ENCODE measurements around the gene AKAP13. TPM values are rescaled to one million over a fixed set of nuclear protein-coding genes. Genes with fewer than 3 reads are reported as not detected.
"Not testable (repeated sequence)": the region's sequence is repeated elsewhere in the genome, so short reads cannot be mapped to it uniquely, and the experiment has no call there.

The AKAP13 gene
- polyA plus RNA-seq, 3 donors, result 42.2 to 83.3 (median 49.0) TPM

DNA sequence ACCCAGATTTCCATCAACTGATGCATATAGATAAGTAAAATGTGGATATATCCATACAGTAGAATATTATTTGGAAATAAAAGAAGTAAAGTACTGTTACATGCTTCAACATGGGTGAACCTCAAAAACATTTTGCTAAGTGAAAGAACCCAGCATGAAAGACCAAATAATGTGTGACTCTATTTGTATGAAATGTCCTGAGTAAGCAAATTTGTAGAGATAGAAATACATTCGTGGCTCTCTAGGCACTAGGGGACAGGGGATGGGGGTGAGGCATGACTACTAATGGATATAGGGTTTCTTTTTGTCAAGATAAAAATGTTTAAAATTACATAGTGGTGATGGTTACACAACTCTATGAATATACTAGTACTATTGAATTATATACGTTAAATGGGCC, 250.6 kb downstream of the AKAP13 start:
- no peak overlapping the region for H3K27ac ChIP-seq (ENCODE audit: low read depth, low read length)

DNA sequence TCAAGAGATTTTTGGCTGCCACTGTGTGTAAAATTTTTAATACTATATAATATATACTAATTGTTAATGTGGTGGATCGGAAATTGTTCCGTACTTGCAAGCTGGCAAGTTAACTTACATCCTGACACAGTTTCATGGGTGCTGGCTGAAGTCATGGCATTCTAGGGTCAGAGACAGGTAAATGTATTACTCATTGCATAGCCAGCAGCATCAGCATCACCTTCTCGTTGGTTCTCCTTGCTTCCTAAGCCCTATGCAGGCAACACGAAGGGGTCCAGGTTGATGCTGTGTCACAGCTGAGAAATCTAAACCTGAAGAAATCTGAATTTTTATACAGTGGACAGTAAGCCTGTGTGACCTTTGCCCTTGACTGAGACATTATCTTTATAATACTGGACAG, 251.6 kb downstream of the AKAP13 start:
- H3K27ac ChIP-seq (ENCODE audit: low read depth, low read length), result no peak overlapping the region
- whole genome bisulfite sequencing, 3 donors, result 66 to 88% (median 84%) methylated on average over 4 of the region's 4 CpGs

More for the DNA sequence above, 250.6 kb downstream of the AKAP13 start:
- WGBS, 3 donors, result 61 to 63% (median 63%) methylated on average over 2 of the region's 2 CpGs

DNA sequence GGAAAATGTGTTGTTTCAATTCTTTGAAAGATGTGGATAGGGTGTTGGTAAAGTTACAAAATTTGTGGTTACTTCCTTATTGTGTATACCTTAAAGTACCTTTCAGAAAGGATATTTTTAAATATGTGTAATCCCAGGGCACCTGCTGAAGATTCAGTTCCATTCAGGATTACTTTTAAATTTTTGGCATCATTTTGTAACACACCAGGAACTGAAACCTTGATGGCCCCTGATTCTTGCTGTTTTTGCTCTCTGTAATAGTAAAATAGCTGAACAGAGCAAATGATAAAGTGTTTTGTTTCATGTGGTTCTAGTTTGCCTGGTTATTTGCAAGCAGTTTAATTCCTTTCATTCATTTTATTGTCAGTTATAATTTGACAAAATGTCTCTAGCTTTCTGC, 253.5 kb downstream of the AKAP13 start:
- H3K27ac ChIP-seq (ENCODE audit: low read depth, low read length), result no peak overlapping the region

DNA sequence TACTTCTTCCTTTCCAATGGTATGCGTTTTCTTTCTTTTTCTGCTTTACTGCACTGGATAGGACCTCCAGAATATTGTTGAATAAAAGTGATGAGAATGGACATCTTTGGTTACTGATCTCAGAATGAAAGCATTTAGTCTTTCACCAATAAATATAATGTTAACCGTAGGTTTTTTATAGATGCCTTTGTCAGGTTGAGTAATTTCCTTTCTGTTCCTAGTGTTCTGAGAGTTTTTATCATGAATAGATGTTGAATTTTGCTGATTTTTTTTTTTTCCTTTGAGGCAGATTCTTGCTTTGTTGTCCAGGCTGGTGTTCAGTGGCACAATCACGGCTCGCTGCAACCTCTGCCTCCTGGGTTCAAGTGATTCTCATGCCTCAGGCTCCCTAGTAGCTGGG, 255.9 kb downstream of the AKAP13 start:
- no peak overlapping the region for H3K27ac ChIP-seq (ENCODE audit: low read depth, low read length)
- WGBS, 3 donors, result 76 to 91% (median 80%) methylated on average over 4 of the region's 4 CpGs

DNA sequence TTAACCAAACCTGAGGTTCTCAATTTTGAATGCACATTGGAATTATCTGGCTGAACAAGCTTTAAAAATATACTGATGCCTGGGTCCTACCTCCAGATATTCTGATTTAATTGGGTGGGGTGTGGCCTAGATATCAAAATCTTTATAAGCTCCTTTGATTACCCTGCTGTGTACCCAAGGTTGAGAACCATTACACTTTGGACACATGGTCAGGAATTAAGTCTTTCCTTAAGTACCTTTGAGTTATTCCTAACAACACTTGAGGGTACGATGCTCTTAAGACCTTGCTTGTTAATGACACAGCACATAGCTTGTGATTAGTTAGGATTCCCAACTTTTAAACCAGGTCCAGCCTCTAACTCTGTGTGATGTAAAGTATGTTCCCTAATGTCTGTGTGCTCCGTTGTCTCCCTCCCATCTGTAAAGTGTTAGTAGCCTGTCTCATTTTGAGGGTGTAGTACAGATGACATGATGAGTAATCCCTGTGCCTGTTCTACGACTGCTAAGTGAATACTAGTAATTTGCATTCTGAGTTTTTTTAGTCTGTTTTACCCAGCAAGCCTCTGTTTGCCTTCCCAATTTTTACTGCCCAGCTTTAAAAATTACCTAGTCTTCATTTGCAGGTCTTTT, 259.5 kb downstream of the AKAP13 start:
- no peak overlapping the region for H3K27ac ChIP-seq (ENCODE audit: low read depth, low read length)
- WGBS, 3 donors, result 65 to 88% (median 70%) methylated on average over 3 of the region's 3 CpGs

DNA sequence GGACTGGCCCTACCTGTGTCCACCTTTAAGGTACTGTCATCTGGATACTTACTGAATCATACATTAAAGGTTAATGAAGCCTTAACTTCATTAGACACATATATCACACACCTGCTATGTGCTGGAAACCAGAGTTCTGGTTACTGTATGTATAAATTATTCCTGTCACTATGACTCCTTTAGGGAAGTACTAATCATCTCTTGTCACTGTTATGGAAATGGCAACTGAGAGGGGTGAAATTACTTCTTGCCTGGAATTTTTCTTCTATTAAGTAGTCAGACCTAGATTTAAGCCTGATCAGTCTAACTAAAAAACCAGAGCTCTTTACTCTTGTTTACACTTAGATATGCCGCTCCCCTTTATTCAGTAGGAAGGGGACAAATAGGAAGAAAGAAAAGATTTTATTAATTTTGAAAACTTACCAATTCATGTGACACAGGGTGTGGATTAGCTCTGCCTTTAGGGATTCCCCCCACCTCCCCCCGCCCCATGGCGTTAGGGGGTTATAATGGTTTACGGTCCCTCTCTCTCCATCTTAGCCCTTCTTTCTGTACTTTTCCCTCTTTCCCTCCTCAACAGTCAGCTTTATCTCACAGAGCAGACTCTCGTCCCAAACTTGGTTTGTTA, 261.8 kb downstream of the AKAP13 start:
- peak overlapping the region; percentile 90 for H3K27ac ChIP-seq (ENCODE audit: low read depth, low read length)
- 58 to 69% (median 62%) methylated on average over 5 of the region's 5 CpGs for WGBS, 3 donors

DNA sequence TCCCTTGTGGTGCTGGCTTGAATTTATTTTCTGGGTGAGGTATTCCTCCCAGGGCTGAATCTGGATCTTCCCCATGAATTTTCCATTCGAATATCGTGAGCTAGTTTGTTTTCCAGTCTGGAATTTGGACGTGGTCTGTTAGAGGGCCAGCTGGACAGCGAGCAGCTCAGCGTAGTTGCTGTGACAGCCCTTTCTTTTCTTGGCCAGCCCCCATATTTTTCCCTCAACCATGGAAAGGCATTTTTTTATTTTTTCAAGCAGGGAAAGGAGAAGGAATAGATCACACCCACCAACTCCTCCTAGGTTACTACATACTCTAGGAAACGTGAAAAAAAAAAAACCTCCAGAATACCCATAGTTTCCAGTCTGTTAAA, 262.3 kb downstream of the AKAP13 start:
- WGBS, 3 donors, result 33 to 40% (median 40%) methylated on average over 6 of the region's 6 CpGs
- peak overlapping the region; percentile 90 for H3K27ac ChIP-seq (ENCODE audit: low read depth, low read length)

DNA sequence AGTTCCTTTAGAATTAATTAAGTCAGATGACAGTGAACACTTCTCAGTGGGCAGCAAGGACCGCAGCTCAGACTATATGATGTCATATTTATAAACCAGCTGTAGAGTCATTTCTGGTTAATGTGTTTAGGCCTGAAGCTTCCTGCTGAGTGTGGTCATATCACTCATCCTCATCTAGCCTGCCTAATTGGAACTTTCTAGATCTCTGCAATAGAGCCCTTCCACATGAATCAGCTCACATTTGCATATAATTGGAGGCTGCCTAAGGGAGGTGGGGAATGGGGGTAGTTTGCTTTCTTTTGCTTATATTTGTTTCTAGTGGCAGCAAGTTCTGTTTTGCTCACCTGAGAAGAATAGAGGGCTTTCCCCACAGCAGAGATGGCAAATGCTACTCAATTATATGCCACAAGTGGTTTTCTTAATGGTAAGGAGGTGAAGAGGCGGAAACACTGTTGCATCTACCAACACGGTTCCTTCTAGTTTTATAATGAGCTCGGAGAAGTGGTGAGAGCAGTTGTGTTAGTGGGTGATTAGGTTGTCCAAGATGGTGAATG, 266.2 kb downstream of the AKAP13 start:
- 78 to 96% (median 87%) methylated on average over 4 of the region's 4 CpGs for WGBS, 3 donors

DNA sequence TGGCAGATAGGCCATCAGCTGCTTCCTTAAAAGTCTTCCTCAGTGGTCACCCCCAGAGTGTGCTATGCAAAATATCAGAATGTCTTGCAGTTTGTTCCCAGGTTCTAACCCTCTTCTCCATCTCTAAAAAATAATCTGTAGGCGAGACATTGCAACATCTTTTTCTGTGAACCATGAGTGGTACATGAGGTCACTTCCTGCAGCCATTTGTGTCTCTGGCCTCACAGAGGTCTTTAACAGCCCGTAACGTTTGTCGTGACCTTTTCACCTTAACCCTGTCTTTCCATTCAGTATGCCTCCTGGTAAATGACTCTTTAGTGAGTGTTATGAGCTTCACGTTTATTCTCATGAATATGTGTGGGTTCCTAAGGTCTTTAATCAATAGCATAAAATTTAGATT, 269.0 kb downstream of the AKAP13 start:
- no peak overlapping the region for H3K27ac ChIP-seq (ENCODE audit: low read depth, low read length)
- 15 to 42% (median 20%) methylated on average over 5 of the region's 5 CpGs for WGBS, 3 donors

More for the DNA sequence above, 266.2 kb downstream of the AKAP13 start:
- no peak overlapping the region for H3K27ac ChIP-seq (ENCODE audit: low read depth, low read length)

DNA sequence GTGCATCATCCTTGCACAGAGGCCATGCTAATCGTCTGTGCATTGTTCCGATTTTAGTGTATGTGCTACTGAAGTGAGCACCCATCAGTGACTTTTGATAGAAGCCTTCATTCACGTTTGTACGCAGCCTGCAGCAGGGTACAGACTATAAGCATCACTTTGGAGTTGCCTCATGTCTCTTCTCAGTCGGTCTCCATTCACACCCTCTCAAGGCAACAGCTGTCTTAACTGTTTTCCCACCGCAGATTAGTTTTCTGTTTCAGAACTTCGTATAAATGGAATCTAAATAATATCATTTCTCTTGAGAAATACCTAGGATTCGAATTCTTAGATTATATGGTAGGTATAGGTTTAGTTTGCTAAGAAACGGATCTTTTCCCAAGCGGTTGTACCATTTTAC, 271.1 kb downstream of the AKAP13 start:
- no peak overlapping the region for H3K27ac ChIP-seq (ENCODE audit: low read depth, low read length)
- WGBS, 3 donors, result 90 to 93% (median 92%) methylated on average over 10 of the region's 10 CpGs

DNA sequence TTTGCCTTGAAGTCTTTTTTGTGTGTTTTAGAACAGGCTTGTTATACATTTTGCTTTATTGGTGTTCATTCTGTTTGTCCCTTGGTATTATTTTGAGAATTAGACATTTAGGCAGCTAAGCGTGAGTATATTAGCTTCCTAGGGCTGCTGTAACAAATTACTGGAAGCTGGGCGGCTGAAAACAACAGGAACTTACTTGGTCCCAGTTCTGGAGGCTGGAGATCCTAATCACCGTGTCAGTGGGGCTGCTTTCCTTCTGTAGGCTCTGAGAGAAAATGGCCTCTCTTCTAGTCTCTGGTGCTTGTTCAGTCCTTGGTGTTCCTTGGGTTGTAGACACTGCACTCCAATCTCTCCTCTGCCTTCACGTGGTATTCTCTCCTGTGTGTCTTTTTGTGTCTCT, 272.1 kb downstream of the AKAP13 start:
- 74 to 83% (median 75%) methylated on average over 4 of the region's 4 CpGs for WGBS, 3 donors
- H3K27ac ChIP-seq (ENCODE audit: low read depth, low read length), result no peak overlapping the region

DNA sequence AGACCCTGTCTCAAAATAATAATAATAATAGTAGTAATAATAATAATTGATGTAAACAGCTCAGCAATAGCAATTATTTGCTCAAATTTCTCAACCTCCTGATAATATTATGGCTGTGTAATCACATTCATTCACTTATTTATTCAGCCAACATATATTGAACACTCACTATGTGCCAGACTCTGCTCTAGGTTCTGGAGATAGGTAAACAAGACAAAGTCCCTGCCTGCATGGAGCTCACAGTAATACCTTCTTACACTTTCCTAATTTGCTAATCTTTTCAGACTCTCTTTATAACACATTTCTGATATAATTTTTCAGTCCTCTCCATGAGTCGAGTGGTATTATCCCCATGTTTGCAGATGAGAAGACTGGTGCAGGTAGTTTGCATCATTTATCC, 276.7 kb downstream of the AKAP13 start:
- no peak overlapping the region for H3K27ac ChIP-seq (ENCODE audit: low read depth, low read length)
- WGBS, 3 donors, result 0 to 37% (median 35%) methylated on average over 1 of the region's 1 CpG

DNA sequence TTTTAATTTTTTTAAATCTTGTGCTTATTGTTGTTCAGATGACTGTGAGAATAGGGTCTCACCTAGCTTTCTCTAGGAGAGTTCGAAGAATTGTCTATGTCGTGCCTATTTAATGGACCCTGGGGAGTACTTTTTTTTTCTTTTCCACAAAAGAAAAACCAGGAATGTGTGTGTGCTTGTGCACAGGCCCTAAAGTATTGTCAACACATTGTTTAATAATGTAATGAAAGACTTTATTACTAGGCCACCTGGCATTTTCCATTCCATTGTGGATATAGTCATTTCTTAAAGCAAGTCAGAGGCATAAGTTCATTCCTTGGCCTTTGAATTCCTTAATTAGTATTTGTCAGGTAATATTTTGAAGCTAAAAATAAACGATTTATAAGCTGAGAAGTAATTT, 278.4 kb downstream of the AKAP13 start:
- no peak overlapping the region for H3K27ac ChIP-seq (ENCODE audit: low read depth, low read length)
- WGBS, 3 donors, result 74 to 89% (median 76%) methylated on average over 3 of the region's 3 CpGs

DNA sequence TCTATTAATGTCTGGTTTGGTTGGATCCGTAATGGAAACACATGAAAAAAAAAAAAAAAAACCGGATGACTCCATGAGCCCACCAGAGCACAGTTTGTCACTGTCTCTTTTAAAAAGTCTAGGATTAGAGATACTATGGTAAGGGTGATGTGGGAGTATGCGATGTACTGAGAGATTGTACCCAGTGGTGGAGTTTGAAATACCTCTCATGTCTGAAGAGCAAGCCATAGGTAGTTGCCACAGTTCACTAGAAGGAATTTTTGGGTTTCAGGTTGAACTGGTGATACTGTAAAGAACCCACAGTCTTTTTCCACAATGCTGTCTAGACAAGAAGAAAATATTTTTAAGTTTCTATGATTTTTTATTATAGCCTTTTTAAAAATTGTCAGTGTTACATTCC, 281.5 kb downstream of the AKAP13 start:
- 92 to 96% (median 93%) methylated on average over 3 of the region's 3 CpGs for WGBS, 3 donors
- H3K27ac ChIP-seq (ENCODE audit: low read depth, low read length), result no peak overlapping the region

DNA sequence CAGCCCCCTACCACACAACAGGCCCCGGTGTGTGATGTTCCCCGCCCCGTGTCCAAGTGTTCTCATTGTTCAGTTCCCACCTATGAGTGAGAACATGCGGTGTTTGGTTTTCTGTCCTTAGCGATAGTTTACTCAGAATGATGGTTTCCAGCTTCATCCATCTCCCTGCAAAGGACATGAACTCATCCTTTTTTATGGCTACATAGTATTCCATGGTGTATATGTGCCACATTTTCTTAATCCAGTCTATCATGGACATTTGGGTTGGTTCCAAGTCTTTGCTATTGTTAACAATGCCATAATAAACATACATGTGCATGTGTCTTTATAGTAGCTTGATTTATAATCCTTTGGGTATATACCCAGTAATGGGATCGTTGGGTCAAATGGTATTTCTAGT, 285.3 kb downstream of the AKAP13 start:
- WGBS, 3 donors, result 89 to 92% (median 90%) methylated on average over 6 of the region's 6 CpGs

DNA sequence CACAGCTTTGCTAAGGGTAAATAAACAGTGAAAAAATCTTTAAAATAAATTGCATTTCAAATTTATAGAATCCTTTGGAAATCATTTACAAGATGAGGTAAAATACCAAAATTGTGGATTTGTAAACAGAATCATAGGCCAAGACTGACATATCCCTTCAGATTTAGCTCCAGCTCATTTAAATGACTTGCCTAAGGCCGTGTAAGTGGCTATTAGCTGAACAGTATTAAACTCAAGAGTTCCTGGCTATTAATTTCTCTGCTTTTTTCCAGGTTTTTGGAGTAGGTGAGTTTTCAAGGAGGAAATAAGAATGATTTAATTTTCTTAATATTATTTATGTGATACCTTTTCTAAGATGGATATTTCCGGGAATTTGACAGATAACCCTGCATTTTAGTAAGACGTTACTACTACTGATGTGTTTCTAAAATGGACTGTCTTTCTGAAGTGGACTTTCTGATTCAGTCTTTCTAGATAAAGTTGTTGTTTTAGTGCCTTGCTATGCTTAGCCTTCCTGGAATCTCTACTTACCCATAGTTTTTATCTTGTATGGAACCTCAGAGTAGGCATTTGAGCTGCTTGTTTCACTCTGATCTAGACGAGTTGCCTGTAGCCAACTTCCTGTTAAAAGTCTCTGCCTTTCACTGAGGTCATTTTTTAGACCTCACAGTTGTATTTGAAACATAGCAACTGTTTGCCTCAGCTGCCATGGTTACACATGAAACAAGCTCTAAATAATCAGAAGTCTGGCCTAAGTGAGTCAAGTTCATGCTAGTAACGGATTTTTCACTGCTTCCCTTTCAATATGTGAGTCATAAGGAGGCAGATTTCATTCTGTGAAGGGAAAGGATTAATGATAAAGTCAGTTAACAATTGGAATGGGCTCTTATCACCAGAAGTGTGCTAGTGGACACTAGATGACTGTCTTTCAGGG, 287.4 kb downstream of the AKAP13 start:
- 26 to 35% (median 32%) methylated on average over 5 of the region's 5 CpGs for WGBS, 3 donors
- H3K27ac ChIP-seq (ENCODE audit: low read depth, low read length), result no peak overlapping the region

More for the DNA sequence above, 285.3 kb downstream of the AKAP13 start:
- H3K27ac ChIP-seq (ENCODE audit: low read depth, low read length), result not testable (repeated sequence)

DNA sequence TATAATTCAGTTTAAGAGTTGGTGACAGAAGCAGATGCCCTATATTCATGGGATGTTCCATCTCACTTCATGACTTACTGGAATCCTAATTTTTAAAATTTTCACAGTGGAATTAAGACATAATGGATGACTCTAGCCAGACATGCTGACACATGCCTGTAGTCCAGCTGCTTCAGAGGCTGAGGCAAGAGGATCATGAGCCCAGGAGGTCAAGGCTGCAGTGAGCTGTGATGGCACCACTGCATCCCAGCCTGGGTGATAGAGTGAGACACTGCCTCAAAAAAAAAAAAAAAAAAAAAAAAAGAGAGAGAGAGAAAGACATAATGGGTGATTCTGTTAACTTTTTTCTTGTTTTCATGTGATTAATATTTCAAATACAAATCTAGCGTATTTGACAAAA, 290.8 kb downstream of the AKAP13 start:
- no peak overlapping the region for H3K27ac ChIP-seq (ENCODE audit: low read depth, low read length)
- WGBS, 3 donors, result 77 to 97% (median 79%) methylated on average over 1 of the region's 1 CpG

DNA sequence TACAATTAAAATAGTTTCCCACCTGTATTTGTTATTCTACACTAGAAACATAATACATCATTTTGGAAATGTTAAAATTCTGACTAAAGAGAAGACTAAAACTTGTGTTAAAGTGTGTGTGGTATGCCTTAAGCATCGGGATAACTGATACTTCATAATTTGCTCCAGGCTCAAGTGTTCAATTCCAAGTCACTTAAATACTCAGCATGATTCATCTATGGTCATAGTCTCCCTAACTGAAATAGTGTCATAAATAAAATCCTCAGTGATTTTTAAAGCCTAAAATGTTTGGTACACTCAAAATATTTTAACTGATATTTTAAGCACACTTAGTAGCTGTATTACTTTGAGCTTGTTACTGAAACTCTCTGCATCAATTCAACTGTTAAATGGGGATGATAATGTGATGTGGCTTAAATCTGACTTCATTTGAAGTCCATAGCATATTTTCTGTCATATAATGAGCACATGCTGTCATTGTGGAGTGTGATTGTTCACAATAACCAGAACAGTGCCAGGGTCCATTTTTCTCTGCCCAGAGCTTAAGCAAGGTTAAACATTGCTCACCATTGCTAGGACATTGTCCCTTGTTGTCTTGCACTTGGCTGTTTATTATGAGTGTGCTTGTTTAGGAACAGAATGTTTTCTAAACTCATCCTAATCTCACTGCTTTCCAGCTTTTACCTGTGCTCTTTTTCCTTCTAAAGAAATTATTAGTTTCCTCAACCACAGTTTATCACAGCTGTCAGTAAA, 292.1 kb downstream of the AKAP13 start:
- no peak overlapping the region for H3K27ac ChIP-seq (ENCODE audit: low read depth, low read length)
- 73 to 86% (median 83%) methylated on average over 1 of the region's 1 CpG for WGBS, 3 donors

All from adipose tissue (tissue), 3 donors.